Measurements from ENCODE around the gene POLE3. TPM values are rescaled to one million over a fixed set of nuclear protein-coding genes. Genes with fewer than 3 reads are reported as not detected.
"Not testable (repeated sequence)": the region's sequence is repeated elsewhere in the genome, so short reads cannot be mapped to it uniquely, and the experiment has no call there.

POLE3 gene, protein sequence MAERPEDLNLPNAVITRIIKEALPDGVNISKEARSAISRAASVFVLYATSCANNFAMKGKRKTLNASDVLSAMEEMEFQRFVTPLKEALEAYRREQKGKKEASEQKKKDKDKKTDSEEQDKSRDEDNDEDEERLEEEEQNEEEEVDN
- total RNA-seq (2014; rRNA removed; shearing (Covaris generic)) = 152 and 157 TPM in 2 replicates

DNA sequence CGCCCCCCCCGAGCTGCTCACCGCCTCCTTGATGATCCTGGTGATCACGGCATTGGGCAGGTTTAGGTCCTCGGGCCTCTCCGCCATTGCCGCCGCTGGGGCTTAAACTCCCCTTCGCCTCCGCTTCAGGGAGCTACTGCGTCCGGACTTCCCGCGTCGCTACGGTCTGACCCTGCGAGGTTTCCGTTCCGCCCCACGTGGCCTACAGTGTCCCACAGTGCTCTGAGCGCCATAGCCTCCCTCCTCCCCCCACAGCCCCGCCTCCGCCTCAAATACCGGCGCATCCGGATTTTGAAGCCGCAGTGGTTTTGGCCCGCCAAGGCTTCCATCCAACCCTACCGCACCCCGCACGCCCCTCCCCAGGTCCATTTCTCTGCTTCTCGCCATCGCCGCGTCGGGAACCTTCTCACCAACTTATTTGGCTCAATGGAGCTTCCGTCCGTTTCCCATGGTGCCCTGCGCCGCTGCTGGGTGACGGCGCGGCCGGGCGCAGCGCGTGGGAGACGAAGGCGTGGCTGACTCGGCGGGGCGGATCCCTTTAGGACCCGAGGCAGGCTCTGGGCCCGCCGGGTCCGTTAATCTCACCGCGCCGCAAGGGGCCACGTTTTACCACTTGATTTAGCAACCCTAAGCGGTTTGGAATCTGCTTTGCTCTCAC, at the start of gene POLE3, which contains the start of gene C9orf43:
TSS of gene POLE3 (minus strand) at position 469 of the 658 bp plus-strand sequence. CDS start at position 87, 382 bp downstream.
TSS of gene C9orf43 (plus strand) at position 541 of the 658 bp plus-strand sequence. CDS start 2,747 bp downstream, outside the sequence.
- Histone ChIP-seq H3K4me3 (peak within 1 kb of the TSS; percentile 75), H3K9me3 (replicated peaks) (no peaks in the 10 kb centered on the region), H3K27me3 (no peaks in the 10 kb centered on the region), H3K4me1 (peaks cover 2% of the 10 kb centered on the region; the same call in 1 of the 2 replicates), H3K36me3 (peaks cover 24% of the 10 kb centered on the region), H3K27ac (peak within 1 kb of the TSS; percentile 95)
- peak; percentile 96 to 98 for DNase-seq

- DNase-seq = no peak
- no peaks in the 10 kb centered on the region for H3K36me3 ChIP-seq
- no peaks in the 10 kb centered on the region for H3K9me3 ChIP-seq (replicated peaks)
- no peak overlapping the region for H3K27ac ChIP-seq
- H3K27me3 ChIP-seq = no peaks in the 10 kb centered on the region
- H3K4me1 ChIP-seq = peaks cover 16% of the 10 kb centered on the region
- H3K4me3 ChIP-seq = no peak overlapping the region
Measured at GRCh38 chr9:113456235-113456634, 45.8 kb upstream of the POLE3 start.

- no peak overlapping the region for H3K4me3 ChIP-seq
- peaks cover 16% of the 10 kb centered on the region for H3K4me1 ChIP-seq
- peak; percentile 45 to 55 for DNase-seq
- no peaks in the 10 kb centered on the region for H3K9me3 ChIP-seq (replicated peaks)
- no peaks in the 10 kb centered on the region for H3K36me3 ChIP-seq
- H3K27me3 ChIP-seq = no peaks in the 10 kb centered on the region
- H3K27ac ChIP-seq = peak overlapping the region; percentile 20; the same call in 1 of the 2 replicates
Measured at GRCh38 chr9:113454914-113455761, 44.7 kb upstream of the POLE3 start.

DNA sequence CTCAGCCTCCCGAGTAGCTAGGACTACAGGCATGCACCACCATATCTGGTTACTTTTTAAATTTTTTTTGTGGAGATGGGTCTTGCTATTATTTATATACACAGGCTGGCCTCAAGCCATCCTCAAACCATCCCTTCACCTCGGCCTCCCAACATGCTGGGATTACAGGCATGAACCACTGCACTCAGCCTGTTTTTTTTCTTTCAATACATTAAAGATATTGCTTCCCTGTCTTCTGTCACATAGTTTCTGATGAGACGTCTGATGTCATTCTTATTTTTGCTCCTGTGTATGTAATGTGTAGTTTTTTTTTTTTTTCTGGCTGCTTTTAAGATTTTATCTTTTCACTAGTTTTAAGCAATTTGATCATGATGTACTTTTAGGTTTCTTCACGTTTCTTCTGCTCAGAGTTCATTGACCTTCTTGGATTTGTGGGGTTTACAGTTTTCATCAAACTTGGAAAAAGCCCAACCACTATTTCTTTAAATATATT, 41.7 kb upstream of the POLE3 start:
- Histone ChIP-seq H3K36me3 (no peaks in the 10 kb centered on the region), H3K4me1 (peaks cover 16% of the 10 kb centered on the region), H3K27me3 (no peaks in the 10 kb centered on the region), H3K9me3 (replicated peaks) (no peaks in the 10 kb centered on the region), H3K4me3 (no peak overlapping the region), H3K27ac (no peak overlapping the region)
- no peak for DNase-seq

- Histone ChIP-seq H3K27me3 (no peaks in the 10 kb centered on the region), H3K36me3 (no peaks in the 10 kb centered on the region), H3K4me1 (no peaks in the 10 kb centered on the region; the same call in 1 of the 2 replicates), H3K4me3 (no peak overlapping the region), H3K27ac (no peak overlapping the region), H3K9me3 (replicated peaks) (no peaks in the 10 kb centered on the region)
- no peak for DNase-seq
Measured at GRCh38 chr9:113449376-113449775, 38.9 kb upstream of the POLE3 start.

DNA sequence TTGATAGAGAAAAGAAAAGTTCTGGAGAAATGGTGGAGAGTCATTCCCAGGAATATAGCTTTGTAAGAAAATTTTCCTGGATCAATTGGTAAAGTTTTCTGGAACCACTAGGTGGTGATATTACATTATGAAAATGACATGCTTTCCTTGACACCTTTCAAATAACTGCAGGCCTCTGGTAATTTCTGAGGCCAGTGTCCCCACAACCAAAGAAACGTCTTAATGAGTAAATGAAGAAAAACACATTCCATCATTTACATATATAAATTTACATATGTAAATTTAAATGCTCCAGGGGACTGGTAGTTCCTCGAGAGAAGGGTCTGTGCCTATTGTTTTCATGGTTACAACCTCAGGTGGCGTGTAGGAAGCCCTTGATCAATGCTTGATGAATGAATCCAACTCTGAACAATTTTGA, 35.9 kb upstream of the POLE3 start:
- H3K27ac ChIP-seq = no peak overlapping the region
- no peaks in the 10 kb centered on the region for H3K36me3 ChIP-seq
- H3K27me3 ChIP-seq = no peaks in the 10 kb centered on the region
- H3K9me3 ChIP-seq (replicated peaks) = no peaks in the 10 kb centered on the region
- peak in 1 of 2 experiments; percentile 79 for DNase-seq
- no peak overlapping the region for H3K4me3 ChIP-seq
- H3K4me1 ChIP-seq = no peaks in the 10 kb centered on the region

DNA sequence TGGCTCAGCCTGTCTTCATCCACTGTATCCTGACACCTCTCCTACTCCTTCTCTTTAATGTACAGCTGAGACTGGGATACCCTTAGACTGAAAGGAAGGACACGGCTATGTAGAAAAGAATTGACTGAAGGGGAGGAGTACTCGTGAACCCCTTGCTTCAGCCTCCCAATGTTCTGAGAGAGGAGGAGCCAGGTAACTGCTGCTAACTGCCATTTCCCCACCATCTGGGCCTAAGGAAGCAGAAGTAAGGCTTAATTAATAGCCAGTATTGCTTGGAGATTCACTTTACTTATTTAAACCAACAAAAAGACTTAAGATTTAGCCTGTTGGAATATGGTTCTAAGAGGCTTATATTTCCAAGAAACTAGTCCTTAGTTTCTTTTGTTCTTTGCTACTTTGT, 34.3 kb upstream of the POLE3 start:
- Histone ChIP-seq H3K4me1 (no peaks in the 10 kb centered on the region), H3K27ac (no peak overlapping the region), H3K9me3 (replicated peaks) (no peaks in the 10 kb centered on the region), H3K27me3 (no peaks in the 10 kb centered on the region), H3K36me3 (no peaks in the 10 kb centered on the region), H3K4me3 (no peak overlapping the region)
- DNase-seq = no peak

DNA sequence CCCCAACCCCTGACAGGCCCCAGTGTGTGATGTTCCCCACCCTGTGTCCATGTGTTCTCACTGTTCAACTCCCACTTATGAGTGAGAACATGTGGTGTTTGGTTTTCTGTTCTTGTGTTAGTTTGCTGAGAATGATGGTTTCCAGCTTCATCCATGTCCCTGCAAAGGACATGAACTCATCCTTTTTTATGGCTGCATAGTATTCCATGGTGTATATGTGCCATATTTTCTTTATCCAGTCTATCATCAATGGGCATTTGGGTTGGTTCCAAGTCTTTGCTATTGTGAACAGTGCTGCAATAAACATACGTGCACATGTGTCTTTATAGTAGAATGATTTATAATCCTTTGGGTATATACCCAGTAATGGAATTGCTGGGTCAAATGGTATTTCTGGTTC, 27.2 kb upstream of the POLE3 start:
- not testable (repeated sequence) for H3K4me3 ChIP-seq; H3K4me1 ChIP-seq; H3K27ac ChIP-seq; H3K9me3 ChIP-seq (replicated peaks); H3K36me3 ChIP-seq; H3K27me3 ChIP-seq; DNase-seq

DNA sequence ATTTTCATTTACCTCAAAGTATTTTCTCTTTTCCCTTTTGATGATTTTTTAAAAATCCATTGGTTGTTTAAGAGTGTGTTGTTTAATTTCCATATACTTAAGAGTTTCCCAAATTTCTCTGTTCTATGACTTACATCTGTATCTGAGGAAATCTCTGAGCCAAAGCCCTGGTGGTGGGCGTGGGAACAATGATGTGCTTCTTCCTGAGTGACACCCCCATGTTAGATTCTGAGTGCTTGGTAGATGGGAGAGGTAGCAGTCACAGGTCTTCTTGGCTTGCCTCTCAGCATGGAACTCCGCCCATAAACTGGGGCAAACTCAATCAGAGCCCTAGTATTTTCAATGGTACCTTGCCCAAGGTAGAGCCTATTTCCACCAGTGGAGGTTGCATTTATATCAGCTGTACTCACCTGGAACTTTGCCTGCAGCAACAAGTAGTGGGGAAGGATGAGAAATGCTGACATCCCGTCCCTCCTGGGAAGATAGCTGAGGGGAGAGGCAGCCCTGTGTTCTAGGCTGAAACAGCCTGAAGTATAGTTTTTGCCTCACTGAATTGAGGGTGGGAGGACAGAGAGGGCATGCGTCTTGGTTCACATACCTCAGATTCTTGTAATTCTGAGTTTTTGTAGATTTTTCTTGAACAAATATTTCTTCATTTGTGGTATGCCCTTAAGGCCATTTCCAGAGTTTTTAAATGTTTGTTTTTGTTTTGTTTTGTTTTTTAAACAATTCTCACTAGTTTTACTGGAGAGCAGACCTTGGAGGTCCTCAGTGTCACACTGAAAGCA, 26.4 kb upstream of the POLE3 start:
- H3K36me3 ChIP-seq = no peaks in the 10 kb centered on the region
- H3K4me3 ChIP-seq = no peak overlapping the region
- no peak for DNase-seq
- no peaks in the 10 kb centered on the region for H3K4me1 ChIP-seq
- no peak overlapping the region for H3K27ac ChIP-seq
- peaks cover 3% of the 10 kb centered on the region; the same call in 1 of the 2 replicates for H3K9me3 ChIP-seq (replicated peaks)
- no peaks in the 10 kb centered on the region for H3K27me3 ChIP-seq

DNA sequence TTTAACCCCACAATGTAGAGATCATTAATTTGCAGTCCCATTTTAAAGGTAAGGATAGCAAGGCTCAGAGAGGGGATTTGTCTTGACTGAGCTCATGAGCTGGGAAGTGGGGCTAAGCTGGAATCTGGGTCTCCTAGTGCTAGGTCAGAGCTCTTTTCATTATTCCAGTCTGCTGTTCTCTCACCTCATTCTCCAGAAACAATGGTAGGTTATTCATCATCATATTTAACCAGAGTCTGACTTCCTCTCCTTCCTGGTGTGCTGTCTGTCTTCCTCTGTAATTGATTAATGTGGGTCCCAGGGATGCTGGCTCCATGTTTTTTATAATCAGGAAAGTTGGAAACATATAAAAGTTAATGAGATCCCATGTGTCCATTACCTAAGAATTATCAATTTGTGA, 20.7 kb upstream of the POLE3 start:
- Histone ChIP-seq H3K4me3 (no peak overlapping the region), H3K4me1 (no peaks in the 10 kb centered on the region), H3K9me3 (replicated peaks) (no peaks in the 10 kb centered on the region), H3K27me3 (no peaks in the 10 kb centered on the region), H3K36me3 (no peaks in the 10 kb centered on the region), H3K27ac (no peak overlapping the region)
- no peak for DNase-seq

GRCh38 chr9:113428062-113428615, 17.7 kb upstream of the POLE3 start:
- H3K4me1 ChIP-seq = no peaks in the 10 kb centered on the region
- no peak for DNase-seq
- H3K4me3 ChIP-seq = no peak overlapping the region
- no peak overlapping the region for H3K27ac ChIP-seq
- H3K9me3 ChIP-seq (replicated peaks) = no peaks in the 10 kb centered on the region
- peaks cover 15% of the 10 kb centered on the region for H3K27me3 ChIP-seq
- H3K36me3 ChIP-seq = no peaks in the 10 kb centered on the region

DNA sequence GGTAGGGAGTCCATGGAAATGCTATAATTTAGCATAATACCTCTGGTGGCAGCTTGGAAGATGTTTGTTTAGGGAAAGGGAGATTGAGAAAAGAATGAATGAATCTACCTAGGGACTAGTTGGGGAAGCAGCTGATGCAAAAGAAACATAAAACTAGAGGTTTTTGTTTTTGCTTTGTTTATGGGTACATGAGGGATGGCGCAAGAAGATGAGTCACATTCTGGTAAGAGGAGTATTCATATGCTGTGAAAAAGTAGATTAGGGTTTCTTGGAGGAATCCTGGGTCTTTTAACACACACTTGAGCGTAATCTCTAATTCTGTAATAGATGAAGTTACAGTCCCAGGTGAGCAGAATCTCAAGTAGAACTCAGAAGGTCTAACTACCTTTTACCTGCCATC, 17.2 kb upstream of the POLE3 start:
- no peak overlapping the region for H3K4me3 ChIP-seq
- no peaks in the 10 kb centered on the region for H3K4me1 ChIP-seq
- DNase-seq = no peak
- no peaks in the 10 kb centered on the region for H3K9me3 ChIP-seq (replicated peaks)
- H3K36me3 ChIP-seq = no peaks in the 10 kb centered on the region
- no peak overlapping the region for H3K27ac ChIP-seq
- H3K27me3 ChIP-seq = peaks cover 19% of the 10 kb centered on the region

- H3K9me3 ChIP-seq (replicated peaks) = no peaks in the 10 kb centered on the region
- H3K36me3 ChIP-seq = no peaks in the 10 kb centered on the region
- H3K4me3 ChIP-seq = no peak overlapping the region
- no peaks in the 10 kb centered on the region for H3K4me1 ChIP-seq
- no peak for DNase-seq
- no peak overlapping the region for H3K27ac ChIP-seq
- H3K27me3 ChIP-seq = peaks cover 20% of the 10 kb centered on the region
Measured at GRCh38 chr9:113426701-113427100, 16.2 kb upstream of the POLE3 start.

GRCh38 chr9:113425072-113425471, 14.6 kb upstream of the POLE3 start:
- Histone ChIP-seq H3K4me1 (no peaks in the 10 kb centered on the region), H3K4me3 (no peak overlapping the region), H3K27ac (no peak overlapping the region), H3K36me3 (no peaks in the 10 kb centered on the region), H3K9me3 (replicated peaks) (no peaks in the 10 kb centered on the region), H3K27me3 (peaks cover 20% of the 10 kb centered on the region)
- DNase-seq = no peak
